ENCODE results near the gene SMAP2. TPM values are rescaled to one million over a fixed set of nuclear protein-coding genes. Genes with fewer than 3 reads are reported as not detected.

Gene SMAP2
- total RNA-seq, 1 experiment from 2014 or later: 8.2 TPM

- Histone ChIP-seq H3K23me2 (ENCODE audit: insufficient read length, low read depth, low read length, poor library complexity, severe bottlenecking) (peaks cover 12% of the 10 kb centered on the region), H3K4me2 (ENCODE audit: insufficient read depth, insufficient read length, low read length) (no peak overlapping the region)
Observed at GRCh38 chr1:40454873-40455272, 81.3 kb downstream of the SMAP2 start.

More at GRCh38 chr1:40454873-40455272, 81.3 kb downstream of the SMAP2 start:
- Histone ChIP-seq H3K9ac (ENCODE audit: extremely low read depth, insufficient read length, low read length) (no peak overlapping the region), H2AFZ (ENCODE audit: low read length) (no peak overlapping the region), H3K79me2 (ENCODE audit: insufficient read depth, low read length) (no peaks in the 10 kb centered on the region; the same call in 1 of the 2 replicates), H4K8ac (replicated peaks; ENCODE audit: insufficient read length, low read depth, low read length) (no peak overlapping the region), H4K91ac (ENCODE audit: insufficient read length, low read depth, low read length) (no peak overlapping the region), H4K5ac (ENCODE audit: insufficient read length, low read depth, low read length) (no peak overlapping the region), H3K56ac (ENCODE audit: insufficient read length, low read depth, low read length) (no peak overlapping the region), H3K23ac (ENCODE audit: insufficient read length, low read depth, low read length) (no peak overlapping the region), H3K27ac (ENCODE audit: insufficient read length, low read depth, low read length) (no peak overlapping the region), H2BK120ac (ENCODE audit: low read depth, low read length, poor library complexity, severe bottlenecking) (no peak overlapping the region), H3K4me1 (ENCODE audit: insufficient read depth, low read length) (no peaks in the 10 kb centered on the region; the same call in 1 of the 2 replicates), H3K18ac (ENCODE audit: insufficient read length, low read depth, low read length) (no peak overlapping the region), H3K27me3 (ENCODE audit: insufficient read depth, low read length) (no peaks in the 10 kb centered on the region), H2BK5ac (ENCODE audit: insufficient read length, low read length) (no peak overlapping the region), H3K14ac (ENCODE audit: insufficient read depth, low read length) (no peak overlapping the region), H2BK15ac (ENCODE audit: low read depth, low read length) (no peak overlapping the region), H3K79me1 (ENCODE audit: insufficient read depth, low read depth, low read length, poor library complexity, severe bottlenecking) (no peaks in the 10 kb centered on the region), H4K20me1 (ENCODE audit: control insufficient read depth, insufficient read depth, insufficient read length) (no peaks in the 10 kb centered on the region), H3K4ac (ENCODE audit: low read depth, low read length) (no peak overlapping the region), H2BK20ac (ENCODE audit: low read depth, low read length, poor library complexity, severe bottlenecking) (no peak overlapping the region), H2BK12ac (ENCODE audit: insufficient read length, low read depth, low read length) (no peak overlapping the region), H2AK5ac (ENCODE audit: insufficient read length, low read length) (no peak overlapping the region), H3T11ph (ENCODE audit: low read length) (no peak overlapping the region), H3K9me3 (ENCODE audit: control insufficient read depth, low read depth, low read length) (peaks cover 40% of the 10 kb centered on the region)
- Mint-ChIP-seq H3K4me1 (peaks cover 14 to 16% of the 10 kb centered on the region in 2 experiments), H3K36me3 (ENCODE audit: insufficient read depth in 1 of 3, low read depth in 3 of 3) (peaks cover 75 to 92% (median 87%) of the 10 kb centered on the region in 3 experiments), H3K4me3 (no peak overlapping the region), H3K27ac (no peak overlapping the region), H3K9me3 (peaks cover 73 to 86% of the 10 kb centered on the region in 2 experiments), H3K27me3 (ENCODE audit: low read depth) (no peaks in the 10 kb centered on the region)
- WGBS (ENCODE audit: extremely low coverage, insufficient read length, low lambda C conversion rate): no CpG with 5 or more reads among the region's 1 CpG
- no peak for DNase-seq
- TF ChIP-seq CTCF (conservative IDR thresholded peaks at IDR 0.05): no peak

Data from H9 (cell line).